Dedifferentiated amniotic fluid mesenchymal stem cell (primary cell): ENCODE results near the gene LRRN1.
"Not testable (repeated sequence)": the region's sequence is repeated elsewhere in the genome, so short reads cannot be mapped to it uniquely, and the experiment has no call there.

Source experiments
- DNase-seq: peaks from one replicate; pipeline ENCODE4 v3.0.0-alpha.2; 2016; ENCODE audit errors: extremely low spot score

LRRN1 gene

DNA sequence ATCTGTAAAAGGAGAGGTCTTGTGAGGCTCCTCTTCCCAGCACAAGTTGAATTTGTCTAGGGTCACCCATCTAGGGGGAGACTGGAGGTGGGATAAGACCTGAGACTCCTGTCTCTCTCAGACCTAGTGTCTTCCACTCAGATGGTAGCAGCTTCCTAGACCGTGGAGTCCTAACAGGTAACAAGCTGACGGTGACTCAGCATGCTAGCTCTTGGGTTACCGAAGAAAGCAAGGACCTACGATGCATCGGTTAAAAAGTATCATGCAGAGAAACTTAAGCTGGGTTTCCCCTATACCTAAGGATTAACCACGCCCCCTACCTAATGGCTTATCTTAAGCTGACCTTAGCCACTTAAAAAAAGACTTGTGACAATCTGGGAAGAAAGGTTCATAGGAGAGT is 7.6 kb downstream of the LRRN1 start:
- no peak for DNase-seq

DNA sequence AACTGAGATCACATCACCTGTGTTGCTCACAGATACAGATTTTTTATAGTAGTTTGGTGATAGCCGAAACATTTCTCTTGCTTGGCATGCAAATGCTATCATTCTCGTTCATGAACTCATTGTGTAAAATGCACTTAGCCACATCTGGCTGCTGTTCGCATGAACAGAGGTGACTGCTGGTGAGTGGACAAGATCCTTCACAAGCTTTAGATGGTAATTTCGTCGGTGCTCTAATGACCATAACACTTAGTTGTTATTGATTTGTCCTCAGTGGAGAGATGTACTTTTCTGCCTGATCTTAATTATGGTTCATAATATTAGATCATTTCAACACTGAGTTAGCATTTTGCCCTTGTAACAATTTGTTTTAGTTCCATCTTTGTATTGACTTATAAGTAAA is 13.8 kb downstream of the LRRN1 start:
- no peak for DNase-seq

DNA sequence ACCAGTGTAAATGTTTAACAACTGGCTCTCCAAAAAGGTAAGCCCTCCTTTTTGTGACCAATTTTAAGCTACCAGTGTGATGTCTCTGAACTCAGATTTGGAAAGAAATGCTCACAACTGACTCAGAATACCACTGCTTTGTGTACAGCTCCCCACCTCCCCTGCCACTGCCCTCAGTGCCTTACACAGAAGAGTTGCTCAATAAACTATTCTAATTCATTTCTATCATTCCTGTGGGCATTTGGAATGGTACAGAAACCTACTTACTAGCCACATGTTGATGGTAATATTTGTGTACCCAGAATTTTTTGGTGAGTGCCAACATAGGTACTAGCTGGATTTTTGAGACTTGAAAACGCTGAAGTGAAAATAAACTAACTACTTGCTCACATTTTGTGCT is 16.0 kb downstream of the LRRN1 start:
- DNase-seq, result no peak

DNA sequence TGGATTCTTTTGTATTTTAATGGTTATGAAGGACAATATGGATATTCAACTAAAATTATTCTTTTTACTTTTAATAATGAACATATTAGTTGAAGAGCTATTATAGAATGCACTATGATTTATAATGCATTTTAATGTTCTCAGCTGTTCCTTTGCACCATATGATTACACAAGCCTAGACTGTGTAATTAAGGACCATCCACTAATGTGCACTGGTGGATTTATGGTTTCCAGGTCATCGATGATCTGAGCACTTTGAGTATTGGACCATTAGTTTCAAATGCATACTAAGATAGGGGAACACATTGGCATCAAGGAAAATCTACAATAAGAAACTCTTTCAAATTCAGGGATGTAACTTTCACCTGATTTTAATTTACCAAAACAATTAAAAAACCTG is 16.8 kb downstream of the LRRN1 start:
- DNase-seq, result no peak

DNA sequence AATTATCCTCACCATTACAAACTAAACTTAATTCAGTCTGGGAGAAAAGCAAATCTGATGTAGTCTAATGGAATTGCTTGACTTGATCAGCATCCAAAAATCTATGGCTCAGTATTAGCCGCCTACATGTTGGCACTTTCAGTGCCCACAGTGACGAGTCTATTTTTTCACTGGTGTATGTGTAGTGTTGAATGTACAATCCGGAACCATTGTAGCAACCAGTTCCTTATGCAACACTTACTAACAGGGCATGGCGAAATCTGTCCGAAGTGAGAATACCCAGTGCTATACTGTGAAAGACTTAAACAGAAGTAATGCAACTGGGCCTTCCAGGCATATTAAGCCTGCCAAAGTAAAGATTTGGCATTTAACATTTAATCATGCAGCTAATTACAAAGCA is 18.6 kb downstream of the LRRN1 start:
- no peak for DNase-seq

DNA sequence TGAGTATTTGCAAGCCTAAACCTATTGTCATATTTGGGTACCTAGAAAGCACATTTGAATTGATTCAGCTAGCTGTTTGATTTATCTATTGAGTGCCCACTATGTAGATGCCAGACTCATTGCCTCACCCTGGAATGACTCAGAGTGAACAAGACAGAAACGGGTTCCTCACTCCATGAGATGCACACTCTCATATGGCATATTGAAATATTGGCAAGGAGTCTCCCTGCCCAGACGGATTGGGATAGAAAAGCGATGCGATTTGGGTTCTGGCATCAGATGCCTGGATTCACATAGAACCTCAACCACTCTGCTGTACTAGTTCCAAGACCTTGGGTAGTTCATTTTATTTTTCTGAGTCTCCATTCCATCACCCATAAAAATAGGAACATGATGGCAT is 22.5 kb downstream of the LRRN1 start:
- DNase-seq, result no peak

DNA sequence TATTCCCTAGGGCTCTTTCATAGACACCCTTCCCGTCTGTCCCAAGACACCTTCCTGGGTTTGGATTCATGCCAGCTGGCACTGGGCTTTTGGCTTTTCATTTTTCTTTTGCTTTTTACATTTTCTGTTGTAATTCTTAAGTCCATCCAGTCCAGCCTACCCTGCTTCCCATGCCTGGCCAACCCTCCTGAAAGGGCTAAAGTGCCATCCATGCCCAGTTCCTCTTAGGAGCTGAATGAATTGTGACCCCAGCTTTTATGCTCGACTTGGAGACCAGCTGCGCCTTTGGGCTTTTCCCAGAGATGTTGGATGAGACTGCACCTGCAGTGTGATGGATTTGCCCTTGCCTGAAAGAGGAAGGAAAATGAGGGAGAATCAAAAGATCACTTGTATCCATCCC is 25.8 kb downstream of the LRRN1 start:
- no peak for DNase-seq

DNA sequence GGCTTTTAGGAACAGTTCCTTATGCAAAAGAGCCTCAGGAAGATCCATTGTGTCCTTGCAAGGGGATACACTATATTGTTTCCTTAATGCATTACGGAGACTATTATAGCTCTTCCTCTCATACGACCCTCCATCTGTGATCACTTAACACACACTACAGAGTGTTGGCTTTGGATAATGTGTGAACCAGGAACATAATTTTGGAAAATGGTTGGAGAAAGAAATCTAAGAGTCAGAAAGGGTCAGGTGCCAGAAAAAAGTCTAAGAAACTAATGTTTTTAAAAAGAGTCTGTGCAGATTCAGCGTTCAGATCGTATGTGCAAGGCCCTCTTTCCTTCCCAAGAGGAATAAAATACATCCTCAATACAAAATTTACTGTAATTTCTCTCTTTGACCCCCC is 27.3 kb downstream of the LRRN1 start:
- DNase-seq, result no peak

DNA sequence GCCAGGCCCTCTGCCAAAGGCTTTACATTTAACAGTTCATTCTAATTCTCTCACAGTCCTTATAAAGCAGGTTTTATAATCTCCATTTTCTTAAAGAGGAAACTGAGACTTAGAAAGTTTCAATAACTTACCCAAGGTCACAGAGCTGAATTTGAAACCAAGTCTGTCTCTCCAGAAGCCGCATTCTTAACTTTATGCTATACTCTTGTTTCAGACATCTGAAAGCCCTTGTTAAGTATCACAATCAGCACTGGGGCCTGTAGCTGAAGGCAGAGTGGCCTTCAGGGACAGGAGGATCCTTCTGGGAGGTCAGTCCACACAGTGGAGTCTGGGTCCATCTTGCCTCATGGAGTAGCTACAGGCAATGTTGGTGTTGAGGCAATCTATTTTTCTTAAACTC is 27.9 kb downstream of the LRRN1 start:
- DNase-seq, result no peak

DNA sequence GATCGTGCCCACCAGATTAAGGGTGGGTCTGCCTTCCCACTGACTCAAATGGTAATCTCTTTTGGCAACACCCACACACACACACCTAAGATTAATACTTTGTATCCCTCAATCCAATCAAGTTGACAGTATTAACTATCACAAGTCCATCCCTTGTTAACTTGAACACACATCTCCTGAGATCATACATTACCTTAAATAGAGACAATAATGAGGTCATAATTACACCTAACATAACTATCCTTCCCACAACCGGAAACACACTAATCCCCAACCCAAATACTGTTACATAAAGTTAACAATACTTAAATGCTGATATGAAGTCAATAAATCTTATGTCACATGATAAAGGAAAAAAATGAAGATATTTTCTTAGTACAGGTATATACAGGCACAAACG is 29.2 kb downstream of the LRRN1 start:
- DNase-seq, result not testable (repeated sequence)

DNA sequence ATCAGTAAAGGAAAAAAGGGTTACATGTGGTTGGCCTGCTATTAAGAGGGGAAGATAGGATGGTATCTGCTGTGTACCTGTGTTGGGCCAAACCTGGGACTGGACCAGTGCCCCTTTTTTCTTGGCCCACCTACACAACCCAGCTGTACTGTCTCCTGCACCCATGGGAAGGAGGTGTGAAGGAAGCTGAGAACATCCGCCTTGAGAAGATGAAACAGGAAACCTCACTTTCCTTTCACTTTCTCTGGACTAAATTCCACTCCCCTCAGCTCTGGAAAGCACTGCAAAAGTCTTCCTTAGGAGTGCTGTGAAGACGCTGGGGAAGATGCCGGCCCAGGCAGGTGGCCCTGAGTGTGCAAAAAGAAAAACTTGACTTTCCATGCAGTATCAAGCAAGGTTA is 37.6 kb downstream of the LRRN1 start:
- DNase-seq, result no peak

DNA sequence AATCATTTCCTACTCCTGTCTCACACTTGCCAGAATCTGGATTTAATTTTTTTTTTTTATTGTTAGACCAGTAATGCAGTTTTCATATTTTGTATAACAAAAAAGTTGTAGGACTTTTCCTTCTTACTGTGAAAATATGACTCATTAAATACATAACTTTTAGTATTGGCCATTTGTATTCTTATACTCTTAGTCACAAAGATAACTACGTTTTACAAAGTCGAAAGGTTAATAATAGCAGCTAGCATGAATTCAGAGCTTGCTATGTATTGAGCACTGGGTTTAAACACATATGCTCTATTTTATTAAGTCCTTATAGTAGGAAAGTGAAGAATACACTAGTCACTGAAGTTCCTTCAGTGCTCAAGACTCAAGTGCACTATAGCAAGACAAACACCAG is 43.1 kb downstream of the LRRN1 start:
- DNase-seq, result no peak

DNA sequence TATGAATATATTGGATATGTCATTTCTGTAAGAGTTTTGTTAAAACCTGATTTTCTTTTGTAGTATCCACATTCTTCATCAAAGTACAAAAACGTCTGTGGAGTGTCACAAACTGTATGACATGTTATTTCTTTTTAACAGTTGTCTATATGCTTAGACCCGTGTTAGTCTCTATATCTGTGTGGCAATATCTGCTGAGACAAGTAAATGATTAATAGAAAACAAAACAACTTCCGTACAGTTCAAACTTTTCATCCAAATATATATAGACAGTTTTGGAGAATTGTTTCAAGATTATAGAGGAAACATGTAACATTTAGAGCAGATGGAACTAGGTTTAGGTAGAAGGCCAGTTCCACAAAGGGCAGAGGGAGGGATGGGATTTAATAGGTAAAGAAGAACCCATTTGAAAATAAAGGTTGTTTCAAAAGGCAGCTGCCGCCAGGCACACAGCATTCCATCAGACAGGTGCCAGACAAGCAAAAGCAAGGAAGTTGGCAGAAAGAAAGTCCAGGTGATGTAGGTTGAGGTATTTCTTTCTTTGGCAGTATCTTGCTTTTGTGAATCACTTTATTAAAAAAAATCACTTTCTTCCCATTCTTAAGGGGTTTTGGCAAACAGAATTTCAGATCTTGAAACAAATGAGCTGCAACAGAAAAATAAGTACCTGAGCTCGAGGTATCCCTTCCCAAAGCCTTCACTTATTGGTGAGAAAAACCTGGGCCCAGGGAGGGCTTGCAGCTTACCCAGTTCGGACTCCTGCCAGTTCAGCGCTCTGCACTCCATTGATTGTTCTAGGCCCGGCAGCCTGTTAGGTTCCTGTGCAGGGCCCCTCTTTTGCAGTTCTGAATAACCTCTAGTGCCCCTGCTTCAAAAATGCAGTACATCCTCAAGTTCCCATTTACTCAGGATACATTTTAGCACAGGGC is 49.0 kb downstream of the LRRN1 start:
- DNase-seq, result no peak

DNA sequence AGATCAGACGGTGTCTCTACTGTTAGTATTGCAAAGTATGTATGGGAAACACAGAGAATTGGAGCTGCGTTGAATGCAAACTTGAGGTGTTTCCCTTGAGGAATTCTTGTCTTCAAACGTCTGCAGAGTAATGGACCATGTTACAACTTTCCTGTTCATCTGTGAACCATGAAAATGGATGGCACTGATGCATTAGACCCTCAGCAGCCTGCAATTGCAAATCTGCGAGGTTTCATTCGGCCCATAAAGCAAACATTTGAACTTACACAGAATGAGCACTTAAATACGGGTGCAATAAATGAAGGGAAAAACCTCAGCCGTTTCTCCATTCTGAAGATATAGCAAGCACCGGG is 49.7 kb downstream of the LRRN1 start:
- no peak for DNase-seq

DNA sequence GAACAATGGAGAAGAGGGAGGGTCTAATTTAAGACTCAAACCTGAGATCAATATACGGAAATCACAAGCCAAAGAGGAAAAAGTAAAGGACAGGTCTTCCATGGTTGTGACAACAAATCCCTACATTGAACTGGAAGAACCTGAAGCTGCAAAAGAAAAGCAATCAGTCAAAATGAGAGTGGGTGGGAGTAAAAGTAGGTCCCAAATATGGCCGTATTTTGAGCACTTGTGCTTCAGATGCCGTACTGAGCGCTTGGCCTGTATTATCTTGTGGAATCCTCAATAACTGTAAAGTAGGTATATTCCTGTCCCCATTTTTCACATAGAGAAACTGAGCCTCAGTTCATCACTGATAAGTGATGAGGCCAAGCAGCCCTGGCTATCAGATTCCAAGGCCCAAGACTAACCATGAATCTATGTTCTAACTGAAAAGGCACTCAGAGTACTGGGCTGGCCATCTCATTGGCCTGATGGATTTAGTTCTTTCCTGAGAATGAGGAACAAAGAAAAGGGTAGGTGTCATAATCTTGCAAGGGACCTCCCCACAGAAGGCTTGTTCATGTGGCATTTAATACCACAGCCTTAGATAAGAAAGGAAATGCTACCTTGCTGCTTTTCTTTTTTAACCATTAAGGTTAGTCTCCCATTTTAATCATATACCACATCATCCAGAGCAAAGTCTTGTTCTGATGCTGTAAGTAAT is 52.5 kb downstream of the LRRN1 start:
- no peak for DNase-seq

DNA sequence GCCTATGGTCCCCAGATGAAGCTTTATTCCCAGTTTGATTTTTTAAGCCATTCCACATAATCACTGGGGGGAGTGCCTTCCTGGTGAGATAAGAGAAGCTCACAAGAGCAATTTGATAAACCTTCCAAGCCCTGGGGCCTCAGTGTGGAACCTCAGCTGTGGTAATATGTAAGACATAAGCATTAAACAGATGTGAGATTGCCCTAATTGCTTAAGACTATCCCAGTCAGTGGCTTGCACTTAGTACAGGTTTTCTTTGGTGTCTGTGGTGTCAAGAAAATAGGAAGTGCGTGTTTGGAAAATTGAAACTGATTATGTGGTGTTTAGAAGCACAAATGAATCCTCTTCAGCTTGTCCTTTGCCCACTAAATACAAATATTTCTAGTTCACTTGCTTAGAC is 54.3 kb downstream of the LRRN1 start:
- no peak for DNase-seq

DNA sequence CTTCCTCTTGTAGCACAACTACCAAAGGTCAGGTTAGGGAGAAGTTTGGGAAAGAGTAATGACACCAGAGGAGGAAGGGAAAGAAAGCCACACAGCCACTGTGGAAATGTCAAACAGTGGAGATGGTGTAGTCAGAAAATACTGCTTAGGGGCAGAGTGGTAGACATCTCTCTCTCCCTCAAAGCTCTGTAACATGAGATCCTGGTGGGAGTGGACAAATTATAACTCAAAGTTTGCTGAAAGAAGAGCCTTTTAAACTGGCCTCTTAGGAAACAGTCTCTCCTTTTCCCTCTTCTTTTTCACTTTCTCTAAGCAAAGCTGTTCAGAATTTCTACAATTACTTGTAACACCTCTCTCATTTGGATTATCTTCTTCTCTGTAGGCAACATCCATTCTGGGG is 55.8 kb downstream of the LRRN1 start:
- DNase-seq, result no peak

DNA sequence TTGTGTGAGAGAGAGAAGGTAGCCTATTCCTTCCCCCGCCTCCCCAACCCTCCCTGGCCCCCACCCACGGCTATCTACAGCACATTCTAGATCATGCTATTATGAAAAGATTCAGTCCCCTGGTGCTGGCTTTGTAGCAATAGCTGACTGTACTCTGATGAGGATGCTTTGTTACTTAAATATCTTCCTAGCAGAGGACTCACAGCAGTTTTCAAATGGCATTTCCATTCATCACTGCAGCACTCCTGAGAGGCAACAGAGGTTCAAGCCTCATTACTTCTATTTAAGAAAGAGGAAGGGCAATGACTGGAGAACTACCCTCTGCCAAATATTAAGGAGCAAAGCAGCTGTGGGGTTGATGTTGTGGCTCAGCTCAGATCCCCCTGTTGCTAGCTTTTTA is 61.0 kb downstream of the LRRN1 start:
- DNase-seq, result no peak

DNA sequence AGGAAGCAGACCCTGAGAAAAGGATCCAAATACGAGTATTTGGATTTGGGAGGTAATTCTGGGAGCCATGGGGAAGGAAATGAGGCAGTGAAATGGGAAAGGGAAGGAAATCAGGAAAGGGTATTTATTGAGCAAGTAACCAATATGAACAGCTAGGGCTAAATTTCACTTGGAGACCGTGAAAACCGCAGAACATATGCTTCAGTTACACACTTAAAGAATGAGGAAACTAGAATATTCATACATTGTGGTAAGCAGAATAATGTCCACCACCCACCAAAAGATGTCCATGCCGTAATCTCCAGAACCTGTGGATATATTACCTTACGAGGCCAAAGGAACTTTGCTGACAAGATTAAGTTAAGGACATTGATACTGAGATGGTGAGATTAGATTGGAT is 63.3 kb downstream of the LRRN1 start:
- DNase-seq, result no peak

DNA sequence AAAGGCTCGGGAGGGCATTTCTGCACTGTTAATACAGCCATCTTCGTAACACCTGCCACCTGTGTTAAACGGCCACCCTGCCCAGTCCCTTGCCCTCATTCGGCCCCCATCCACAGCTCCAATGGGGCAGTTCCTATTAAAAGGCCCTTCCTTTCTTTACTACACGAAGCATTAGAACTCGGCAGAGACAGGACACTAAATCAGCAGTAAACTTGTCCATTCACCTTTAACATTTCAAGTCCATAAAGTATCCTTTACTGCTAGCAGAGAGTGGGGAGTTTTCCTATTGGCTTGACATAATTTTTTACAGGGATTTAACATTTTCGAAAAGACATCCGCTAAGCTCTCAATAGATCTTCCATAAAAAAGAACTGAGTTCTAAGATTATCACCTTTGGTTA is 76.3 kb downstream of the LRRN1 start:
- no peak for DNase-seq

DNA sequence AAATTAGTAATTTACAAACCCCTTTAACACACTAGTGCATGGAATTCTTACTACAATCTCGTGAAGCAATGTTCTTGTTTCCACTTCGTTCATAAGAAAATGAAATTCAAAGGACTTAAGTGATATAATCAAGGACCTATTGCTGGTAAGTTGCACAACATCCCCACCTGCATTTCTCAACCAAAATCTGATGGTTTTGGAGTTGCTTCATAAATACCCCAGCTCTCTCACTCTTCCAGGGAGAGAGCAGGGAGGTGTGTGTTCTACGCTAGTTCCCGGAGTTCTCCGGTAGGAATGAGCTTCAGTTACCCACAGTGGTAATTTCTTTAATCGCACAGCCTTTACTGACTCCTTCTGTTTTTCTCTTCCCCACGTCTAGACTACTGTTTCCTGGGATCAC is 81.8 kb downstream of the LRRN1 start:
- no peak for DNase-seq

DNA sequence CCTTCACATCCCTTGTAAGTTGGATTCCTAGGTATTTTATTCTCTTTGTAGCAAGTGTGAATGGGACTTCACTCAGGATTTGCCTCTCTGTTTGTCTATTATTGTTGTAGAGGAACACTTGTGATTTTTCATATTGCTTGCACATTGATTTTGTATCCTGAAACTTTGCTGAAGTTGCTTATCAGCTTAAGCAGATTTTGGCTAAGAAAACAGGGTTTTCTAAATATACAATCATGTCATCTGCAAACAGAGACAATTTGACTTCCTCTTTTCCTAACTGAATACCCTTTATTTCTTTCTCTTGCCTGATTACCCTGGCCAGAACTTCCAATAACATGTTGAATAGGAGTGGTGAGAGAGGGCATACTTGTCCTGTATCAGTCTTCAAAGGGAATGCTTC is 88.1 kb downstream of the LRRN1 start:
- DNase-seq, result not testable (repeated sequence)

DNA sequence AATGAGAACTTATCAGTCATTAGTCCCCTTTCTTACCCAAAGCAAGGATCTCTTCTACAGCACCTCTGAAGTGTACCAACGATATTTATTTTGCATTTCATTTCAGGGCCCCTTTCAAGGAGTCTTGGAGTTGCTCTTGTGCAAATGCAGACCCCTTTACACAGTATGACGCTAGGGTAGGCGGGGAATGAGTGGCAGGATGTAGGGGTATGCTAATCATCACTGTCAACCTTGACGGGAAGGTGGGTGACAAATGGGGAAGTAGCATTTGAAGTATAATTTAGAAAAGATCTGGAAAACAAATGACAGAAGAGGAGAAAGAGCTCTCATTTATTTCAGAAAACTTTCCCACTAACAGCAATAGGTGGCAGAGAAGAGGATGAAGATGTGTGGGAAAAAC is 94.4 kb downstream of the LRRN1 start:
- no peak for DNase-seq
